GM23338 (cell line): Measurements from ENCODE around the gene PABPC1L2B.
"Not testable (repeated sequence)": the region's sequence is repeated elsewhere in the genome, so short reads cannot be mapped to it uniquely, and the experiment has no call there.

Source experiments
- CREB1 ChIP-seq: fragments of 250-450 bp; sonication (Bioruptor Pico); IDR thresholded peaks from 2 replicates; pipeline ENCODE4 v1.5.0; 2020; ENCODE audit warnings: low read depth, mild to moderate bottlenecking, moderate library complexity
- CTCF ChIP-seq, 2 experiments: fragments of 200-600 bp in 1 of 2; sonication (generic) in 1 of 2; conservative IDR thresholded peaks; 2 replicates each; pipeline versions ENCODE4 v1.5.1 to v1.6.1; 2016 to 2017; ENCODE audit warnings: antibody characterized with exemption in 2 of 2, low read depth in 2 of 2, mild to moderate bottlenecking in 2 of 2, moderate library complexity in 1 of 2
- EZH2 ChIP-seq: fragments of 200-600 bp; sonication (generic); IDR thresholded peaks from one replicate; pipeline ENCODE4 v1.8.0; 2017; ENCODE audit warnings: antibody characterized with exemption, mild to moderate bottlenecking, low read depth; ENCODE audit not compliant: unreplicated experiment
- EZH2phosphoT487 ChIP-seq: fragments of 200-600 bp; sonication (generic); IDR thresholded peaks from one replicate; pipeline ENCODE4 v1.8.1; 2018; ENCODE audit warnings: antibody characterized with exemption; ENCODE audit not compliant: unreplicated experiment
- JUNB ChIP-seq: IDR thresholded peaks from one replicate; pipeline ENCODE4 v1.6.1; 2016; ENCODE audit warnings: antibody characterized with exemption; ENCODE audit not compliant: unreplicated experiment
- NANOG ChIP-seq: IDR thresholded peaks from 2 replicates; pipeline ENCODE4 v1.6.1; 2016; ENCODE audit warnings: antibody characterized with exemption, borderline replicate concordance
- POLR2AphosphoS5 ChIP-seq: IDR thresholded peaks from 2 replicates; pipeline ENCODE4 v1.6.1; 2016; ENCODE audit warnings: antibody characterized with exemption, low read depth
- STAT1 ChIP-seq: IDR thresholded peaks from one replicate; pipeline ENCODE4 v1.6.1; 2016; ENCODE audit warnings: antibody characterized with exemption; ENCODE audit not compliant: unreplicated experiment
- ZNF114 ChIP-seq: fragments of 250-450 bp; sonication (Bioruptor Pico); IDR thresholded peaks from 2 replicates; pipeline ENCODE4 v1.5.0; 2020; ENCODE audit warnings: mild to moderate bottlenecking, moderate library complexity
- ZNF331 ChIP-seq: fragments of 250-450 bp; sonication (Bioruptor Pico); IDR thresholded peaks from 2 replicates; pipeline ENCODE4 v1.5.0; 2020; ENCODE audit warnings: low read depth, mild to moderate bottlenecking, moderate library complexity
- TF ChIP-seq, protein P1 (sequence below): IDR thresholded peaks from one replicate; pipeline ENCODE4 v1.6.1; 2018; ENCODE audit warnings: antibody characterized with exemption; ENCODE audit not compliant: unreplicated experiment

DNA sequence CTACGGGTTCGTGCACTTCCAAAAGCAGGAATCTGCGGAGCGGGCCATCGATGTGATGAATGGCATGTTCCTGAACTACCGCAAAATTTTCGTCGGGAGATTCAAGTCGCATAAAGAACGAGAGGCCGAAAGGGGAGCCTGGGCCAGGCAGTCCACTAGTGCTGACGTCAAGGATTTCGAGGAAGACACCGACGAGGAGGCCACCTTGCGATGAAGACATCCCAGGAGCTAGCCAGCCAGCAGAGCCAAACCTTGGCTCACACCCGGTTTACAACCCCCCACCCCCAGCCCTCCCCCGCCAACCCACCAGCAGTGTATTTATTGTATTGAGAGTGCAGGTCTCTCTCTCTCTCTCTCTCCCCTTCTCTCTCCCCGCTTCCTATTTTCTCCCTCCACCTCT is 1.3 kb downstream of the PABPC1L2B start:
- not testable (repeated sequence) for TF ChIP-seq CTCF (conservative IDR thresholded peaks at IDR 0.05; ENCODE audit: low read depth in 2 of 2); EZH2phosphoT487; POLR2AphosphoS5; STAT1; EZH2; NANOG; ZNF331 (CRISPR knock-in tag); JUNB; CREB1 (CRISPR knock-in tag); ZNF114 (CRISPR knock-in tag)
- TF ChIP-seq, protein P1, sequence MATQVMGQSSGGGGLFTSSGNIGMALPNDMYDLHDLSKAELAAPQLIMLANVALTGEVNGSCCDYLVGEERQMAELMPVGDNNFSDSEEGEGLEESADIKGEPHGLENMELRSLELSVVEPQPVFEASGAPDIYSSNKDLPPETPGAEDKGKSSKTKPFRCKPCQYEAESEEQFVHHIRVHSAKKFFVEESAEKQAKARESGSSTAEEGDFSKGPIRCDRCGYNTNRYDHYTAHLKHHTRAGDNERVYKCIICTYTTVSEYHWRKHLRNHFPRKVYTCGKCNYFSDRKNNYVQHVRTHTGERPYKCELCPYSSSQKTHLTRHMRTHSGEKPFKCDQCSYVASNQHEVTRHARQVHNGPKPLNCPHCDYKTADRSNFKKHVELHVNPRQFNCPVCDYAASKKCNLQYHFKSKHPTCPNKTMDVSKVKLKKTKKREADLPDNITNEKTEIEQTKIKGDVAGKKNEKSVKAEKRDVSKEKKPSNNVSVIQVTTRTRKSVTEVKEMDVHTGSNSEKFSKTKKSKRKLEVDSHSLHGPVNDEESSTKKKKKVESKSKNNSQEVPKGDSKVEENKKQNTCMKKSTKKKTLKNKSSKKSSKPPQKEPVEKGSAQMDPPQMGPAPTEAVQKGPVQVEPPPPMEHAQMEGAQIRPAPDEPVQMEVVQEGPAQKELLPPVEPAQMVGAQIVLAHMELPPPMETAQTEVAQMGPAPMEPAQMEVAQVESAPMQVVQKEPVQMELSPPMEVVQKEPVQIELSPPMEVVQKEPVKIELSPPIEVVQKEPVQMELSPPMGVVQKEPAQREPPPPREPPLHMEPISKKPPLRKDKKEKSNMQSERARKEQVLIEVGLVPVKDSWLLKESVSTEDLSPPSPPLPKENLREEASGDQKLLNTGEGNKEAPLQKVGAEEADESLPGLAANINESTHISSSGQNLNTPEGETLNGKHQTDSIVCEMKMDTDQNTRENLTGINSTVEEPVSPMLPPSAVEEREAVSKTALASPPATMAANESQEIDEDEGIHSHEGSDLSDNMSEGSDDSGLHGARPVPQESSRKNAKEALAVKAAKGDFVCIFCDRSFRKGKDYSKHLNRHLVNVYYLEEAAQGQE = not testable (repeated sequence)
